ENCODE results near the gene METTL2A. TPM values are rescaled to one million over a fixed set of nuclear protein-coding genes. Genes with fewer than 3 reads are reported as not detected.
"Not testable (repeated sequence)": the region's sequence is repeated elsewhere in the genome, so short reads cannot be mapped to it uniquely, and the experiment has no call there.

METTL2A gene
- total and polyA plus RNA-seq, 2 experiments from 2014 or later: 13.6 to 18.1 TPM

- WGBS (ENCODE audit: low lambda C conversion rate, missing lambda C conversion rate): 94% methylated on average over 7 of the region's 7 CpGs
- H3K9me2 ChIP-seq (replicated peaks; ENCODE audit: insufficient read depth): no peaks in the 10 kb centered on the region
- no peaks in the 10 kb centered on the region for H3K4me1 ChIP-seq (ENCODE audit: insufficient read depth)
- no peaks in the 10 kb centered on the region for H4K20me1 ChIP-seq (ENCODE audit: insufficient read depth, poor library complexity, severe bottlenecking)
- no peak for TF ChIP-seq EZH2 (IDR thresholded peaks at IDR 0.05; ENCODE audit: borderline replicate concordance)
- no peak overlapping the region for H3K27ac ChIP-seq
- DNase-seq (ENCODE audit: low spot score): no peak
- H3K27me3 ChIP-seq: no peaks in the 10 kb centered on the region
- no peaks in the 10 kb centered on the region for H3K79me2 ChIP-seq
- no peaks in the 10 kb centered on the region for H3K36me3 ChIP-seq (replicated peaks; ENCODE audit: insufficient read depth, low read depth)
- H3K9me3 ChIP-seq (ENCODE audit: low read depth): no peaks in the 10 kb centered on the region
- no peak overlapping the region for H3K4me3 ChIP-seq
- H2AFZ ChIP-seq: no peak overlapping the region
- H3K4me2 ChIP-seq: no peak overlapping the region
These were observed 32.3 kb downstream of the METTL2A start for GRCh38 chr17:62456016-62456415.

DNA sequence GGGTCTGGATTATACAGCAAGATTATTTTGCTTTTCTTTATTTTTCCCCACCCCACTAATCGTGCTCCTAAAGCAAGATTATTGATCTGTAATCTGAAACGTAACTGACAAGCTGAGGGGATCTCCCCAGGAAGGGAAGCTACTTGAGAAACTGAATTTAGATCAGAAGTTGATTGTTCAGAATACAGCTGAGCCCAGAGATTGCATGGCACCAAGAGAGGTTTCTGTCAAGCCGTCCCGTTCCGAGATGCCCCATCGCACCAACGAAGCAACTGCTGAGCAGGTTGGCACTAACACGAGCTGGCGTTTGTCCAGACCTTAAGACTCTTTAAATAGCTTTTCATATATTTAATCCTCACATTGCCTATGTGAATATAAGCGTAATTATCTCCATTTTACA, 34.8 kb downstream of the METTL2A start:
- DNase-seq (ENCODE audit: low spot score); H3K9me2 ChIP-seq (replicated peaks; ENCODE audit: insufficient read depth); H3K4me1 ChIP-seq (ENCODE audit: insufficient read depth); H3K36me3 ChIP-seq (replicated peaks; ENCODE audit: insufficient read depth, low read depth); H3K9me3 ChIP-seq (ENCODE audit: low read depth); H2AFZ ChIP-seq; H4K20me1 ChIP-seq (ENCODE audit: insufficient read depth, poor library complexity, severe bottlenecking); H3K4me3 ChIP-seq; H3K4me2 ChIP-seq; H3K27me3 ChIP-seq; H3K79me2 ChIP-seq; H3K27ac ChIP-seq: not testable (repeated sequence)
- WGBS (ENCODE audit: low lambda C conversion rate, missing lambda C conversion rate): 88% methylated on average over 10 of the region's 10 CpGs

DNA sequence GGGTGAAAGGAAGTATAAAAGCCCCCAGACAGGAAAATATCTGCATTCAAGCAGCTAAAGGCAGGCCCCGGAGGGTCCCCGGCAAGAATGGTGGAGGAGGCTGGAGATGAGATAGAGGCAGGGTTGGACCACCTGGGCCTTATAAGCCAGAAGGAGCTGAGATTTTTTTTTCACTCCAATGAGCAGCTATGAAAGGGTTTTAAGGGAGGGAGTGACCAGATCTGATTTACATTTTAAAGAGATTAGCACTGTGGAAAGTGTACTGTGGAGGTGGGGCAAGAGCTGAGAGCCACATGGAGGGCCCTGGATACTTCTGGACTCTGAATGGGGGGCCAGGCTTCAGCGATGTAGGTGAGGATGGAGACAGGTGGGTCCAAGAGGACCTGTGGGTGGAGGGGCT, 40.7 kb downstream of the METTL2A start:
- not testable (repeated sequence) for H3K4me3 ChIP-seq; H4K20me1 ChIP-seq (ENCODE audit: insufficient read depth, poor library complexity, severe bottlenecking); H3K9me3 ChIP-seq (ENCODE audit: low read depth); H3K4me2 ChIP-seq; DNase-seq (ENCODE audit: low spot score); H3K27ac ChIP-seq; H3K9me2 ChIP-seq (replicated peaks; ENCODE audit: insufficient read depth); H3K27me3 ChIP-seq; H3K36me3 ChIP-seq (replicated peaks; ENCODE audit: insufficient read depth, low read depth); H3K79me2 ChIP-seq; H2AFZ ChIP-seq; H3K4me1 ChIP-seq (ENCODE audit: insufficient read depth)
- 90% methylated on average over 3 of the region's 3 CpGs for WGBS (ENCODE audit: low lambda C conversion rate, missing lambda C conversion rate)

GRCh38 chr17:62465271-62465670, 41.6 kb downstream of the METTL2A start:
- not testable (repeated sequence) for H2AFZ ChIP-seq; DNase-seq (ENCODE audit: low spot score); H3K9me3 ChIP-seq (ENCODE audit: low read depth); H3K27me3 ChIP-seq; H3K9me2 ChIP-seq (replicated peaks; ENCODE audit: insufficient read depth); H3K36me3 ChIP-seq (replicated peaks; ENCODE audit: insufficient read depth, low read depth); H3K27ac ChIP-seq; H3K4me3 ChIP-seq; H3K79me2 ChIP-seq; H4K20me1 ChIP-seq (ENCODE audit: insufficient read depth, poor library complexity, severe bottlenecking); H3K4me1 ChIP-seq (ENCODE audit: insufficient read depth); H3K4me2 ChIP-seq
- 96% methylated on average over 7 of the region's 7 CpGs for WGBS (ENCODE audit: low lambda C conversion rate, missing lambda C conversion rate)

DNA sequence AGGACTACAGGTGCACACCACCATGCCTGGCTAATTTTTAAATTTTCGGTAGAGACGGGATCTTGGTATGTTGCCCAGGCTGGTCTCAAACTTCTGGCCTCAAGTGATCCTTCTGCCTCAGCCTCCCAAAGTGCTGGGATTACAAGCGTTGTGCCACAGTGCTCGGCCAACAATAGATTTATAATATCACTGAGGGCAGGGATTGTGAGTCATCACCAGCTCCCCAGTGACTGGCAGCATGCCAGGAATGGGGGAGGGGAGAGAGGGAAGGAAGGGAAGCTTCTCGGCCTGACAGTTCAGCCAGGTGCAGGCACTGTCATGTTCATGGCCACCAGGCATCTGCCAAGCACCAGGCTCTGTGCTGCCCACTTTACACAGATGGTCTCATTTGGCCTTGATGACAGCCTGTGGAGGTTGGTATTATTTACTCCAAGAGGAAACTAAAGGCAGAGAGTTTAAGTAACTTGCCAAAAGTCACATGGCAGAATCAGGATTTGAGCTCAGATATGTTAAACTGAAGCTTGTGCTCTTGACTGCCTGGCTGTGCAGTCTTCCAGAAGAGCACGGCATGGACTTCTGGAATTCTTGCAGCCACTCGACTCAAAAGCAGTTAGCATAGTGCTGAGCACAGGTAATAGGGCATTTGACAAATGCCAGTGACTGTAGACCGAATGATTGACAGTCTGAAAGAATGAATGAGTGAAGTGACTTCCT, 47.1 kb downstream of the METTL2A start:
- WGBS (ENCODE audit: low lambda C conversion rate, missing lambda C conversion rate): 55% methylated on average over 6 of the region's 8 CpGs
- not testable (repeated sequence) for H4K20me1 ChIP-seq (ENCODE audit: insufficient read depth, poor library complexity, severe bottlenecking); H3K36me3 ChIP-seq (replicated peaks; ENCODE audit: insufficient read depth, low read depth); H3K4me1 ChIP-seq (ENCODE audit: insufficient read depth); H3K4me3 ChIP-seq; H3K79me2 ChIP-seq; H2AFZ ChIP-seq; H3K4me2 ChIP-seq; H3K9me2 ChIP-seq (replicated peaks; ENCODE audit: insufficient read depth); H3K27me3 ChIP-seq; H3K27ac ChIP-seq; H3K9me3 ChIP-seq (ENCODE audit: low read depth)
- DNase-seq (ENCODE audit: low spot score): peak; percentile 63

- not testable (repeated sequence) for H3K4me2 ChIP-seq; H3K4me1 ChIP-seq (ENCODE audit: insufficient read depth); H3K79me2 ChIP-seq; H3K27me3 ChIP-seq; H3K27ac ChIP-seq; H3K9me2 ChIP-seq (replicated peaks; ENCODE audit: insufficient read depth); H4K20me1 ChIP-seq (ENCODE audit: insufficient read depth, poor library complexity, severe bottlenecking); H3K9me3 ChIP-seq (ENCODE audit: low read depth); H3K36me3 ChIP-seq (replicated peaks; ENCODE audit: insufficient read depth, low read depth); H2AFZ ChIP-seq; DNase-seq (ENCODE audit: low spot score); H3K4me3 ChIP-seq
- WGBS (ENCODE audit: low lambda C conversion rate, missing lambda C conversion rate): 78% methylated on average over 9 of the region's 9 CpGs
These were observed 47.7 kb downstream of the METTL2A start for GRCh38 chr17:62471380-62471880.

- not testable (repeated sequence) for H3K27me3 ChIP-seq; H4K20me1 ChIP-seq (ENCODE audit: insufficient read depth, poor library complexity, severe bottlenecking)
- 82% methylated on average over 8 of the region's 8 CpGs for WGBS (ENCODE audit: low lambda C conversion rate, missing lambda C conversion rate)
These were observed 49.6 kb downstream of the METTL2A start for GRCh38 chr17:62473030-62473982.

DNA sequence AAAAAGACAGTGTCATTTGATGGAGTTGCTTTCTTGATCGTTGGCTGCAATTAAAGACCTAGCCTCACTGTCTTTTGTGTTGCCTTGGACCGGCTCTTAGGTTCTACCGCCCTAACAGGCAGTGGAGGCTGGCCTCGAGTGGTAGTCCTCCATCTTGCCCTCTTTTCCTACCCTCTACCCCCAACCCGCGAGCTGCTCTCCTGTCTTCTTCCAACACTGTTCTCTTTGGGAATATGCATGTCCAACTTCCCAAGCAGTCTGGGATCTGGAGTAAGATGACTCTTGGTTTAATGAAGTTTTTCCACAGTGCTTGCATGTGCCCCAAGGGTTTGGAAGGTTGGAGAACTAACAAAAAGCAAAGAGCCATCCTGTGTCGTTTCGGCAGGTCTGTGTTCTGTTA, 53.4 kb downstream of the METTL2A start:
- Histone ChIP-seq H2AFZ (peak overlapping the region; percentile 78), H3K4me2 (peak overlapping the region; percentile 89), H4K20me1 (ENCODE audit: insufficient read depth, poor library complexity, severe bottlenecking) (peaks cover 13% of the 10 kb centered on the region), H3K79me2 (peaks cover 40% of the 10 kb centered on the region), H3K27ac (peak overlapping the region; percentile 98)
- H3K9me3 ChIP-seq (ENCODE audit: low read depth); H3K27me3 ChIP-seq; H3K9me2 ChIP-seq (replicated peaks; ENCODE audit: insufficient read depth); H3K36me3 ChIP-seq (replicated peaks; ENCODE audit: insufficient read depth, low read depth); H3K4me1 ChIP-seq (ENCODE audit: insufficient read depth); H3K4me3 ChIP-seq; DNase-seq (ENCODE audit: low spot score): not testable (repeated sequence)
- WGBS (ENCODE audit: low lambda C conversion rate, missing lambda C conversion rate): 91% methylated on average over 8 of the region's 8 CpGs

More at GRCh38 chr17:62473030-62473982, 49.6 kb downstream of the METTL2A start:
- Histone ChIP-seq H3K27ac (peak overlapping the region; percentile 70), H3K79me2 (peaks cover 13% of the 10 kb centered on the region)
- not testable (repeated sequence) for H3K4me3 ChIP-seq; H3K4me1 ChIP-seq (ENCODE audit: insufficient read depth); H3K36me3 ChIP-seq (replicated peaks; ENCODE audit: insufficient read depth, low read depth); H3K9me2 ChIP-seq (replicated peaks; ENCODE audit: insufficient read depth); H2AFZ ChIP-seq; H3K9me3 ChIP-seq (ENCODE audit: low read depth); H3K4me2 ChIP-seq
- DNase-seq (ENCODE audit: low spot score): peak; percentile 53
